Esophagus squamous epithelium (tissue), 5 donors: ENCODE results near the gene CARHSP1. TPM values are rescaled to one million over a fixed set of nuclear protein-coding genes. Genes with fewer than 3 reads are reported as not detected.
A peak's percentile ranks its signal among the peaks of the same experiment; 100 is the strongest.

Source experiments
- DNase-seq: peaks from one replicate; lab custom pipeline; 2025; lab: John Stamatoyannopoulos, UW
- H3K27ac ChIP-seq, 4 donors: fragments of 200-600 bp; sonication (generic); one replicate each; pipeline ENCODE4 v1.5.1; 2016 to 2019; ENCODE audit warnings: mild to moderate bottlenecking in 1 of 4
- H3K27me3 ChIP-seq, 4 donors: fragments of 200-600 bp; sonication (generic); 1 replicate in 3 of 4; 2 replicates in 1 of 4; pipeline versions ENCODE4 v1.5.1 to v1.6.0; 2017 to 2021; ENCODE audit warnings: antibody characterized with exemption in 1 of 4
- H3K36me3 ChIP-seq, 3 donors: fragments of 200-600 bp; sonication (generic); one replicate each; pipeline ENCODE4 v1.5.1; 2016 to 2019
- H3K4me1 ChIP-seq, 3 donors: fragments of 200-600 bp; sonication (generic); one replicate each; pipeline ENCODE4 v1.5.1; 2017 to 2019
- H3K4me3 ChIP-seq, 4 donors: fragments of 200-600 bp; sonication (generic); 1 replicate in 3 of 4; 2 replicates in 1 of 4; pipeline ENCODE4 v1.5.1; 2016 to 2019; ENCODE audit warnings: mild to moderate bottlenecking in 2 of 4, moderate library complexity in 1 of 4
- H3K9me3 ChIP-seq, 3 donors: fragments of 200-600 bp; sonication (generic); one replicate each; pipeline ENCODE4 v1.5.1; 2016 to 2019
- POLR2A ChIP-seq, 4 donors: fragments of 450-650 bp; IDR thresholded peaks; one replicate each; pipeline ENCODE4 v1.6.1; 2017; ENCODE audit warnings: antibody characterized with exemption in 4 of 4, mild to moderate bottlenecking in 4 of 4, moderate library complexity in 3 of 4
- WGBS, 2 donors: methylation state at CpG; one replicate each; pipeline ENCODE4 v1.1.5; 2018; 5-methylcytosine and 5-hydroxymethylcytosine counted together
- intact Hi-C: fragments of 100-400 bp; cut with DNase I; formaldehyde crosslinking; loops from one replicate; pipeline ENCODE4 v1.15.0; 2022
- total RNA-seq, 4 donors: library from RNA; depleted of rRNA; stranded (reverse); fragments of >200 nt; gene quantifications; one replicate each; pipeline ENCODE4 v1.1.0, GENCODE V29; 2016
- TF ChIP-seq, protein P1 (sequence below), 6 experiments: fragments of 450-650 bp in 4 of 6; fragments of 200-600 bp in 2 of 6; sonication (generic) in 2 of 6; IDR thresholded peaks; one replicate each; pipeline ENCODE4 v1.5.1; 2016 to 2019; ENCODE audit warnings: antibody characterized with exemption in 6 of 6, mild to moderate bottlenecking in 4 of 6, moderate library complexity in 4 of 6
- donor health status: DM: yes; HTN: yes; CAD: no.

Gene CARHSP1
- total RNA-seq, 4 donors from 2014 or later: 84.5 to 244 (median 159) TPM

DNA sequence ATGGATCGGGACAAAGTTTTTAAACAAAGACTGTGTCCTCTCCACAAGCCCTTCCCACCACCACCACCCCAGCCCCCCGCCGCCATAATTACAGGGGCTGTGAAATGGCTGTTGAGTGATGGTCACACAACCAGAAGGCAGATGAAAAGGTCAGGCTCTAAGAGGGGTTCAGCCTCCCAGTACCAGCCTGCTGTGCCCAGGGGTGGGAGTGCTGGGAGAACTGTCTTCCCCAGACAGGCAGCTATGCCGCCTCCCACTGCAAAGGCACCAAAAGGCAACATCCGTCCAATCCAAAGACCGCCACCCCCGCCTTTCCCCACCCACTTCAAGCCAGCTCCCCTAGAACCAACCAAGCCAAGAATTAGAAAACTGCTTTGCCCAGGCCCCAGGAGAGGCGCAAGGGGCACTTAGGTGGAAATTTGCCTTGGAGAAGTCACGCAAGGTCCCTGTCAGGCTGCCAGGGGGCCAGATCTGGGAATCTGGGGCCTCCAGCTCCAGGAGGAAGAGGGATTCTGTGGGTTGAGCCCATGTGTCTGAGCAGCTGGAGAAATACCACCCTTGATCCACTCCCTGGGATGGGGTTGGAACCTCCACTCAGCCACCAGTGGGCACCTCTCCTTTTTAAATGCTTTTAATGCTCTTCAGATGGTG lies 14.4 kb downstream of the CARHSP1 start:
- Histone ChIP-seq H3K27ac (peak overlapping the region in 3 of 4 donors; percentile 17 to 25 (median 24)), H3K27me3 (no peaks in the 10 kb centered on the region), H3K36me3 (peaks cover 21 to 80% (median 43%) of the 10 kb centered on the region in 3 donors), H3K9me3 (no peaks in the 10 kb centered on the region), H3K4me1 (peaks cover 10 to 58% (median 33%) of the 10 kb centered on the region in 3 donors), H3K4me3 (no peak overlapping the region)
- intact Hi-C loops: no loop called here
- WGBS, 2 donors: 90 to 95% methylated on average over 1 to 3 of the region's 9 CpGs
- TF ChIP-seq, protein P1, sequence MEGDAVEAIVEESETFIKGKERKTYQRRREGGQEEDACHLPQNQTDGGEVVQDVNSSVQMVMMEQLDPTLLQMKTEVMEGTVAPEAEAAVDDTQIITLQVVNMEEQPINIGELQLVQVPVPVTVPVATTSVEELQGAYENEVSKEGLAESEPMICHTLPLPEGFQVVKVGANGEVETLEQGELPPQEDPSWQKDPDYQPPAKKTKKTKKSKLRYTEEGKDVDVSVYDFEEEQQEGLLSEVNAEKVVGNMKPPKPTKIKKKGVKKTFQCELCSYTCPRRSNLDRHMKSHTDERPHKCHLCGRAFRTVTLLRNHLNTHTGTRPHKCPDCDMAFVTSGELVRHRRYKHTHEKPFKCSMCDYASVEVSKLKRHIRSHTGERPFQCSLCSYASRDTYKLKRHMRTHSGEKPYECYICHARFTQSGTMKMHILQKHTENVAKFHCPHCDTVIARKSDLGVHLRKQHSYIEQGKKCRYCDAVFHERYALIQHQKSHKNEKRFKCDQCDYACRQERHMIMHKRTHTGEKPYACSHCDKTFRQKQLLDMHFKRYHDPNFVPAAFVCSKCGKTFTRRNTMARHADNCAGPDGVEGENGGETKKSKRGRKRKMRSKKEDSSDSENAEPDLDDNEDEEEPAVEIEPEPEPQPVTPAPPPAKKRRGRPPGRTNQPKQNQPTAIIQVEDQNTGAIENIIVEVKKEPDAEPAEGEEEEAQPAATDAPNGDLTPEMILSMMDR (IDR thresholded peaks at IDR 0.05): no peak
- TF ChIP-seq POLR2A (IDR thresholded peaks at IDR 0.05): no peak
- DNase-seq: no peak

DNA sequence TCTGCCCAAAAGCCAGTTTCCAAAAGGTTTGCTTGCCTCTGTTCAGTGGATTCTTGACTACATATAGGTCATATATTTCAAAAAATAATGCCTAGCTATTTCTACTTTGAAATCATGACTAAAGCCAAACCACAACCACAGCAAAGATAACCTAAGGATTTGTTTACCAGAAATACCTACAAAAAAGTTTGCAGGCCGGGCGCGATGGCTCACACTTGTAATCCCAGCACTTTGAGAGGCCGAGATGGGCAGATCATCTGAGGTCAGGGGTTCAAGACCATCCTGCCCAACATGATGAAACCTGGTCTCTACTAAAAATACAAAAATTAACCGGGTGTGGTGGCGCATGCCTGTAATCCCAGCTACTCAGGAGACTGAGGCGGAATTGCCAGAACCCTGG lies 15.2 kb downstream of the CARHSP1 start:
- TF ChIP-seq, protein P1 (IDR thresholded peaks at IDR 0.05): no peak
- no peak for TF ChIP-seq POLR2A (IDR thresholded peaks at IDR 0.05)
- no peaks in the 10 kb centered on the region for H3K9me3 ChIP-seq
- H3K36me3 ChIP-seq: peaks cover 21 to 80% (median 36%) of the 10 kb centered on the region in 3 donors
- no peaks in the 10 kb centered on the region for H3K27me3 ChIP-seq
- intact Hi-C loops: no loop called here
- peak overlapping the region in 3 of 4 donors; percentile 53 to 78 (median 76) for H3K27ac ChIP-seq
- no peak overlapping the region for H3K4me3 ChIP-seq
- H3K4me1 ChIP-seq: peaks cover 10 to 58% (median 32%) of the 10 kb centered on the region in 3 donors
- no peak for DNase-seq
- 79 to 82% methylated on average over 7 of the region's 7 CpGs for WGBS, 2 donors

DNA sequence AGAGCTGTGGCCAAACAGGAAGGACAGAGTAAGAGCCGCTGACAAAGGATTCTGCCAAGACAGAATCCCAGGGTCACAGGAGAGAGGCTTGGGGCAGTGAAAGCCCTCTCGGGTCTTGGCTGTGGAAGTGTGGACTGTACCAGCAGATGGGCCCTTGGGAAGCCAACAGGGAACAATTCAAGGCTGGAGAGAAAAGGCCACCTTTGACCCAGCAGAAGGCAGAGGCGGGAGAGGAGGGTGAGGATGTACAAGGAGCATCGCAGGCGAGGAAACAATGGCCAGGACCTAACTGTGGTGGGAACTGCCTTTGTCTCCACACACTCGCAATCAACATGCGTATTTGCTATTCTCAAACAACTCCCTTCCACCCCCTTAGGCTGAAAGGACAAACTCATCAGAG lies 15.7 kb downstream of the CARHSP1 start:
- Histone ChIP-seq H3K27ac (peak overlapping the region in 3 of 4 donors; percentile 53 to 78 (median 76)), H3K9me3 (no peaks in the 10 kb centered on the region), H3K4me3 (no peak overlapping the region), H3K36me3 (peaks cover 18 to 80% (median 32%) of the 10 kb centered on the region in 3 donors), H3K27me3 (no peaks in the 10 kb centered on the region), H3K4me1 (peaks cover 10 to 58% (median 32%) of the 10 kb centered on the region in 3 donors)
- TF ChIP-seq, protein P1 (IDR thresholded peaks at IDR 0.05): no peak
- TF ChIP-seq POLR2A (IDR thresholded peaks at IDR 0.05): no peak
- DNase-seq: no peak
- intact Hi-C loops: no loop called here
- WGBS, 2 donors: 84 to 88% methylated on average over 5 to 6 of the region's 7 CpGs

DNA sequence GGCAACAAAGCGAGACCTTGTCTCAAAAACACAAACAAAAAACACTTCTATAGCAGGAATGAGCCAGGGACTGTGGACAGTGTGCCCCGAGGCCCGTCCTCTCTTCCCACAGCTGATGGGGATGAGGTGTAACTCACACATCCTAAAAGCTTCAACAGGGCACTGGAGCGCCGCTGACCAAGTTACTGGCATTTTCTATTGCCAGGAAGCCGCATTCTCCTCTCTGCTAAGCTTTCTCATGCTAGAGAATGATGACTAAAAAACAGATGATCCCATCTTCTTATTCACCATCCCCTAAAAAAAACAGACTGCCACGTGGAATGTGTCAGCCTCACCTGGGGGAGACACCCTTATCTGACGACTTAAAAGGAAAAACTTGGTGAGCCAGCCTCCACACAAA lies 16.3 kb downstream of the CARHSP1 start:
- peaks cover 21 to 82% (median 29%) of the 10 kb centered on the region in 3 donors for H3K36me3 ChIP-seq
- no peaks in the 10 kb centered on the region for H3K27me3 ChIP-seq
- no peak overlapping the region for H3K4me3 ChIP-seq
- TF ChIP-seq, protein P1 (IDR thresholded peaks at IDR 0.05): no peak
- no peak for TF ChIP-seq POLR2A (IDR thresholded peaks at IDR 0.05)
- peaks cover 10 to 56% (median 32%) of the 10 kb centered on the region in 3 donors for H3K4me1 ChIP-seq
- DNase-seq: no peak
- no peaks in the 10 kb centered on the region for H3K9me3 ChIP-seq
- 55 to 68% methylated on average over 8 of the region's 8 CpGs for WGBS, 2 donors
- peak overlapping the region; percentile 53 to 79 (median 77) for H3K27ac ChIP-seq
- intact Hi-C loops: no loop called here

DNA sequence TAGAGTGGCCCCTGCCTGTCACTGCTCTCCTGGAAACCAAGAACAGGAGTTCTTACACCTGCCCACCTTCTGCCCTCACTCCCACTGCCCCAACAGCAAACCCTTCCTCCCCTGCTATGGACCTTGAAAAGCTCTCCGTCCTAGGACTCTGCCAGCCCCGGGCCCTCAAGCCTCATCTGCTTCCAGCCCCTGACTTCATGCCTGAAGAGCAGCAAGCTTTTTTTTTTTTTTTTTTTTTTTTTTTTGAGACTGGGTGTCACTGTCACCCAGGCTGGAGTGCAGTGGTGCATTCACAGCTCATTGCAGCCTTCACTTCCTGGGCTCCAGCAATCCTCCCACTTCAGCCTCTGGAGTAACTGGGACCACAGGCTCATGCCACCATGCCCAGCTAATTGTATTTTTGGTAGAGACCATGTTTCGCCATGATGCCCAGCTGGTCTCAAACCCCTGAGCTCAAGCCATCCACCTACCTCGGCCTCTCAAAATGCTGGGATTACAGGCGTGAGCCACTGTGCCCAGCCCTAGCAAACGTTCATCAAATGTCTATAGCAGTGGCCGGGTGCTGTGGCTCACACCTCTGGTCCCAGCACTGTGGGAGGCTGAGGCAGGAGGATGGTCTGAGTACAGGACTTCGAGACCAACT lies 16.9 kb downstream of the CARHSP1 start:
- no peak for TF ChIP-seq POLR2A (IDR thresholded peaks at IDR 0.05)
- TF ChIP-seq, protein P1 (IDR thresholded peaks at IDR 0.05): no peak
- Histone ChIP-seq H3K4me1 (peaks cover 10 to 56% (median 32%) of the 10 kb centered on the region in 3 donors), H3K36me3 (peaks cover 21 to 82% (median 27%) of the 10 kb centered on the region in 3 donors), H3K4me3 (no peak overlapping the region), H3K9me3 (no peaks in the 10 kb centered on the region), H3K27me3 (no peaks in the 10 kb centered on the region), H3K27ac (peak overlapping the region; percentile 62 to 79 (median 77))
- intact Hi-C loops: no loop called here
- WGBS, 2 donors: 90 to 93% methylated on average over 2 to 8 of the region's 8 CpGs
- no peak for DNase-seq
